BLaER1 (cell line): ENCODE measurements around the gene RGS19.
"Not testable (repeated sequence)": the region's sequence is repeated elsewhere in the genome, so short reads cannot be mapped to it uniquely, and the experiment has no call there.

Source experiments
- H3K27ac ChIP-seq: shearing (Covaris generic); formaldehyde crosslinking; 2 replicates; pipeline ENCODE4 v1.8.1; 2022
- H3K27me3 ChIP-seq: shearing (Covaris generic); formaldehyde crosslinking; 2 replicates; pipeline ENCODE4 v1.8.1; 2022
- H3K36me3 ChIP-seq: shearing (Covaris generic); formaldehyde crosslinking; 2 replicates; pipeline ENCODE4 v1.8.1; 2022
- H3K4me1 ChIP-seq: shearing (Covaris generic); formaldehyde crosslinking; 2 replicates; pipeline ENCODE4 v1.8.1; 2022
- H3K4me2 ChIP-seq: shearing (Covaris generic); formaldehyde crosslinking; 2 replicates; pipeline ENCODE4 v1.8.1; 2022
- H3K4me3 ChIP-seq: shearing (Covaris generic); formaldehyde crosslinking; 2 replicates; pipeline ENCODE4 v1.8.1; 2022
- H3K9ac ChIP-seq: shearing (Covaris generic); formaldehyde crosslinking; 2 replicates; pipeline ENCODE4 v1.8.1; 2022
- H3K9me3 ChIP-seq: shearing (Covaris generic); formaldehyde crosslinking; 2 replicates; pipeline ENCODE4 v1.8.1; 2022
- H4K20me1 ChIP-seq: shearing (Covaris generic); formaldehyde crosslinking; 2 replicates; pipeline ENCODE4 v1.8.1; 2022
- Cebpa-rat ChIP-seq: shearing (Covaris generic); IDR thresholded peaks from 2 replicates; pipeline ENCODE4 v1.8.1; 2022

RGS19 gene

GRCh38 chr20:64095927-64096326 is 16.6 kb upstream of the RGS19 start:
- no peak for TF ChIP-seq Cebpa-rat
- no peaks in the 10 kb centered on the region for H3K9me3 ChIP-seq
- no peak overlapping the region for H3K27ac ChIP-seq
- peaks cover 27% of the 10 kb centered on the region; the same call in 1 of the 2 replicates for H3K36me3 ChIP-seq
- H3K9ac ChIP-seq: no peak overlapping the region
- no peak overlapping the region for H3K4me2 ChIP-seq
- H4K20me1 ChIP-seq: peaks cover 22% of the 10 kb centered on the region
- H3K4me3 ChIP-seq: no peak overlapping the region
- H3K27me3 ChIP-seq: peaks cover 5% of the 10 kb centered on the region
- peaks cover 31% of the 10 kb centered on the region for H3K4me1 ChIP-seq

DNA sequence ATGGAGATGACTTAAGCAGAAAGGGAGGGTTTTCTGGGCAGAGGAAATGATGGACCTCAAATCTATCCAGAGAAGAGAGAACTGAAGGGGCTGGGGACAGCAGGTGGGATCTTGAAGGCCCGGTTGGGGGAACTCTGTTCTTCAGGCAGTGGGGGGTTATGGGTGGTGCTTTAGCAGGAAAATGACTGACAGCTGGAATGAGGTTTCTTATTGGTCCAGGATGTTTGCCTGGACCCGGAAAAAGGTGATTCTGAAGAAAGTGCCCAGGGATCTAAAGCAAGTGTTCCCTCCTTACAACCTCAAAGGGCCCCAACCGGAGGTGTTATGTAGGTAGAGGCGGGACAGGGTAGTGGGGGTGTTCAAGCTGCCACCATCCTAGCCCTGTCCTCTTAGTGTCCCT is 16.1 kb upstream of the RGS19 start:
- H3K27me3 ChIP-seq: peaks cover under 1% of the 10 kb centered on the region
- no peak for TF ChIP-seq Cebpa-rat
- no peak overlapping the region for H3K27ac ChIP-seq
- H3K4me1 ChIP-seq: peaks cover 26% of the 10 kb centered on the region
- H3K4me2 ChIP-seq: no peak overlapping the region
- H3K4me3 ChIP-seq: no peak overlapping the region
- peaks cover 27% of the 10 kb centered on the region; the same call in 1 of the 2 replicates for H3K36me3 ChIP-seq
- no peaks in the 10 kb centered on the region for H3K9me3 ChIP-seq
- no peak overlapping the region for H3K9ac ChIP-seq
- peaks cover 19% of the 10 kb centered on the region for H4K20me1 ChIP-seq

DNA sequence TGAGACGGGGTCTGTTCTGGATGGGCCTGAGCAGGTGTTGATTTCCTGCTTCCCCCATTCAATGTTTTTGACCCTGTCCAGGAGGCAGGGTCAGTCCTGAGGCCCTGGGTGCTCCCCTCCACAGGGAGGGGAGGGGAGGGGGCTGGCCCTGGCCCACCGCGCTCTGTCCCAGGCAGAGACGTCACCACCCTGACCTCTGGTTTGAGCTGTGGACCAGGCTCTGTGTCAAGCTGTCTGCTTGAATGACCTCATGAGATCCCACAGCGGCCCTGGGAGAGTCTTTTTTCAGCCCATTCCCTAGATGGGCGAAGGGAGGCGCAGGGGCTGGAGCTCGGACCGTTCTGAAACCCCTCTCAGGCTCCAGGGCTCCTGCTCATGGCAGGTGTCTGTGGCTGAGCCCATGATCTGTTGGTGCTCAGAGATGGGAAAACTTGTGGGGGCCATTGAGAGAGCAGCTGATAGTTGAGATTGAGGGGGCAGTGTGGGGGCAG is 13.7 kb upstream of the RGS19 start:
- Histone ChIP-seq H3K9ac (no peak overlapping the region), H3K4me3 (no peak overlapping the region), H3K27me3 (peaks cover 19% of the 10 kb centered on the region), H3K4me1 (peaks cover 11% of the 10 kb centered on the region; the same call in 1 of the 2 replicates), H3K4me2 (no peak overlapping the region), H4K20me1 (peaks cover 33% of the 10 kb centered on the region), H3K27ac (no peak overlapping the region), H3K9me3 (peaks cover 4% of the 10 kb centered on the region), H3K36me3 (peaks cover 13% of the 10 kb centered on the region; the same call in 1 of the 2 replicates)
- no peak for TF ChIP-seq Cebpa-rat

GRCh38 chr20:64092258-64093012 is 13.1 kb upstream of the RGS19 start:
- Histone ChIP-seq H3K27me3 (peaks cover 23% of the 10 kb centered on the region), H4K20me1 (peaks cover 33% of the 10 kb centered on the region), H3K4me3 (no peak overlapping the region), H3K36me3 (peaks cover 8% of the 10 kb centered on the region; the same call in 1 of the 2 replicates), H3K27ac (no peak overlapping the region), H3K9me3 (peaks cover 10% of the 10 kb centered on the region), H3K4me1 (peaks cover 11% of the 10 kb centered on the region; the same call in 1 of the 2 replicates), H3K4me2 (0 out of 2 replicates have a peak overlapping the region, but pooled peaks have one; percentile 9), H3K9ac (no peak overlapping the region)
- TF ChIP-seq Cebpa-rat: no peak

- Histone ChIP-seq H3K9ac (no peak overlapping the region), H4K20me1 (peaks cover 33% of the 10 kb centered on the region), H3K36me3 (0 out of 2 replicates have a peak, but pooled peaks cover 4% of the 10 kb centered on the region), H3K4me3 (no peak overlapping the region), H3K27me3 (peaks cover 23% of the 10 kb centered on the region), H3K27ac (no peak overlapping the region), H3K9me3 (peaks cover 14% of the 10 kb centered on the region), H3K4me1 (peaks cover 11% of the 10 kb centered on the region; the same call in 1 of the 2 replicates), H3K4me2 (0 out of 2 replicates have a peak overlapping the region, but pooled peaks have one; percentile 9)
- no peak for TF ChIP-seq Cebpa-rat
Observed at GRCh38 chr20:64091770-64092169, 12.5 kb upstream of the RGS19 start.

DNA sequence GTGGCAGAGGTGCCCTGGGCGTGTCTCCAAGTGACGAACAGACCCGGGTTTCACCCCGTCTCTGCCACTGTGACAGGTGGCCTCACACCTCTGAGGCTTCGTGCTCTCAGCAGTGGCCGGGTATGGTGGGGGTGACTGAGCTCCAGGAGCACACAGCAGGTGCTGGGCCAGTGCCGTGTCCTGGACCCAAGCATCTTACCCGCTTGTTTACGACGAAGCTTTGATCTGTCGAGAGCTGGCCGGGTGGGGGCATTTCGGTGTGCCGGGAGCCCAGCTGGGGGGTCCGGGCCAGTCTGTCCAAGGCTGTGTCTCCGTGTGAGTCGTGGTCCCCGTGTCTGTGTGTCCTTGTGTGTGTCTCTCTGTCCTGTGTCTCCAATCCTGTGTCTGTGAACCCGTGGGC is 12.0 kb upstream of the RGS19 start:
- Histone ChIP-seq H3K4me1 (peaks cover 11% of the 10 kb centered on the region; the same call in 1 of the 2 replicates), H3K36me3 (0 out of 2 replicates have a peak, but pooled peaks cover under 1% of the 10 kb centered on the region), H3K4me2 (no peak overlapping the region), H3K27me3 (peaks cover 23% of the 10 kb centered on the region), H3K9me3 (peaks cover 19% of the 10 kb centered on the region), H3K9ac (no peak overlapping the region), H3K27ac (no peak overlapping the region), H3K4me3 (no peak overlapping the region), H4K20me1 (peaks cover 33% of the 10 kb centered on the region)
- no peak for TF ChIP-seq Cebpa-rat

- Histone ChIP-seq H3K4me2 (no peak overlapping the region), H3K36me3 (no peaks in the 10 kb centered on the region), H3K27ac (no peak overlapping the region), H3K9ac (no peak overlapping the region), H3K4me1 (peaks cover 11% of the 10 kb centered on the region; the same call in 1 of the 2 replicates), H3K9me3 (peaks cover 25% of the 10 kb centered on the region), H4K20me1 (peaks cover 40% of the 10 kb centered on the region), H3K27me3 (peaks cover 35% of the 10 kb centered on the region), H3K4me3 (no peak overlapping the region)
- TF ChIP-seq Cebpa-rat: no peak
Observed at GRCh38 chr20:64090165-64090564, 10.8 kb upstream of the RGS19 start.

- not testable (repeated sequence) for H3K4me2 ChIP-seq, H3K27ac ChIP-seq, H3K4me3 ChIP-seq, H3K36me3 ChIP-seq, H3K9ac ChIP-seq
- Histone ChIP-seq H4K20me1 (peaks cover 54% of the 10 kb centered on the region), H3K9me3 (peaks cover 25% of the 10 kb centered on the region), H3K27me3 (peaks cover 51% of the 10 kb centered on the region), H3K4me1 (peaks cover 22% of the 10 kb centered on the region)
Observed at GRCh38 chr20:64088586-64088985, 9.3 kb upstream of the RGS19 start.

DNA sequence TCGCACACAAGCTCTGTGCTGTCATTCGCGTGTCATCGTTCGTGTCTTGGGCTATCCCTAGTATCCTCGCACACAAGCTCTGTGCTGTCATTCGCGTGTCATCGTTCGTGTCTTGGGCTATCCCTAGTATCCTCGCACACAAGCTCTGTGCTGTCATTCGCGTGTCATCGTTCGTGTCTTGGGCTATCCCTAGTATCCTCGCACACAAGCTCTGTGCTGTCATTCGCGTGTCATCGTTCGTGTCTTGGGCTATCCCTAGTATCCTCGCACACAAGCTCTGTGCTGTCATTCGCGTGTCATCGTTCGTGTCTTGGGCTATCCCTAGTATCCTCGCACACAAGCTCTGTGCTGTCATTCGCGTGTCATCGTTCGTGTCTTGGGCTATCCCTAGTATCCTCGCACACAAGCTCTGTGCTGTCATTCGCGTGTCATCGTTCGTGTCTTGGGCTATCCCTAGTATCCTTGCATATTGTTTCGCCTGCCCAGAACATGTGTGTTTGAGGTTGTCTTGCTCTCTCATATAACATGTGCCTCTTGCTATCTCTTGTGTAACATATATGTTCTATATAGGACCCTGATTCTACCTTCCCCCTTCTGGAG is 8.0 kb upstream of the RGS19 start:
- Histone ChIP-seq H3K27me3 (peaks cover 58% of the 10 kb centered on the region), H3K4me1 (peaks cover 25% of the 10 kb centered on the region), H4K20me1 (peaks cover 47% of the 10 kb centered on the region), H3K9me3 (peaks cover 25% of the 10 kb centered on the region)
- H3K27ac ChIP-seq, H3K9ac ChIP-seq, H3K36me3 ChIP-seq, H3K4me2 ChIP-seq, H3K4me3 ChIP-seq: not testable (repeated sequence)

- H3K36me3 ChIP-seq: no peaks in the 10 kb centered on the region
- H3K9me3 ChIP-seq: peaks cover 25% of the 10 kb centered on the region
- H3K27ac ChIP-seq: no peak overlapping the region
- H3K4me3 ChIP-seq: no peak overlapping the region
- H4K20me1 ChIP-seq: peaks cover 45% of the 10 kb centered on the region
- no peak for TF ChIP-seq Cebpa-rat
- H3K4me2 ChIP-seq: no peak overlapping the region
- peaks cover 58% of the 10 kb centered on the region for H3K27me3 ChIP-seq
- H3K4me1 ChIP-seq: peaks cover 27% of the 10 kb centered on the region
- no peak overlapping the region for H3K9ac ChIP-seq
Observed at GRCh38 chr20:64086801-64087200, 7.5 kb upstream of the RGS19 start.
